Spleen (tissue), 11 donors: Measurements from ENCODE around the gene CYB561D1. TPM values are rescaled to one million over a fixed set of nuclear protein-coding genes. Genes with fewer than 3 reads are reported as not detected.

ENCODE experiments used
- DNase-seq: peaks from one replicate; pipeline ENCODE4 v3.0.0-alpha.2; 2020
- H3K27ac ChIP-seq, 8 donors: fragments of 200-600 bp; sonication (generic) in 7 of 8; 1 replicate in 4 of 8; 2 replicates in 4 of 8; pipeline versions ENCODE4 v1.5.0 to v1.8.0; 2016 to 2021; ENCODE audit warnings: inconsistent platforms in 4 of 8, mild to moderate bottlenecking in 4 of 8, moderate library complexity in 1 of 8
- H3K27me3 ChIP-seq, 7 donors: fragments of 200-600 bp; sonication (generic) in 6 of 7; replicated peaks in 1 of 7; 1 replicate in 4 of 7; 2 replicates in 3 of 7; pipeline versions ENCODE4 v1.5.0 to v1.8.0; 2016 to 2021; ENCODE audit warnings: inconsistent platforms in 3 of 7, mild to moderate bottlenecking in 1 of 7
- H3K36me3 ChIP-seq, 6 donors: fragments of 200-600 bp; sonication (generic) in 5 of 6; 1 replicate in 4 of 6; 2 replicates in 2 of 6; pipeline versions ENCODE4 v1.5.0 to v1.8.0; 2016 to 2021; ENCODE audit warnings: inconsistent platforms in 2 of 6
- H3K4me1 ChIP-seq, 6 donors: fragments of 200-600 bp; sonication (generic) in 5 of 6; 1 replicate in 3 of 6; 2 replicates in 3 of 6; pipeline versions ENCODE4 v1.5.0 to v1.8.0; 2016 to 2021; ENCODE audit warnings: inconsistent platforms in 3 of 6
- H3K4me3 ChIP-seq, 8 donors: fragments of 200-600 bp; sonication (generic) in 7 of 8; 1 replicate in 4 of 8; 2 replicates in 4 of 8; pipeline versions ENCODE4 v1.5.0 to v1.8.0; 2016 to 2021; ENCODE audit warnings: inconsistent platforms in 4 of 8, mild to moderate bottlenecking in 4 of 8, moderate library complexity in 2 of 8
- H3K9me3 ChIP-seq, 8 donors: fragments of 200-600 bp; sonication (generic) in 7 of 8; 1 replicate in 4 of 8; 2 replicates in 4 of 8; pipeline versions ENCODE4 v1.5.0 to v1.8.0; 2016 to 2021; ENCODE audit warnings: inconsistent platforms in 4 of 8
- CTCF ChIP-seq, 11 experiments: fragments of 200-600 bp in 7 of 11; fragments of 450-650 bp in 4 of 11; sonication (generic) in 4 of 11; IDR thresholded peaks in 8 of 11; conservative IDR thresholded peaks in 3 of 11; 1 replicate in 7 of 11; 2 replicates in 4 of 11; pipeline versions ENCODE4 v1.4.0 to v1.8.0; 2016 to 2021; ENCODE audit warnings: antibody characterized with exemption in 11 of 11, inconsistent platforms in 4 of 11, mild to moderate bottlenecking in 1 of 11
- POLR2A ChIP-seq, 3 donors: fragments of 450-650 bp; IDR thresholded peaks; one replicate each; pipeline ENCODE4 v1.5.1; 2017; ENCODE audit warnings: antibody characterized with exemption in 3 of 3, mild to moderate bottlenecking in 1 of 3
- POLR2AphosphoS5 ChIP-seq, 3 donors: sonication (generic); formaldehyde crosslinking; IDR thresholded peaks; one replicate each; pipeline ENCODE4 v1.5.1; 2017; ENCODE audit warnings: antibody characterized with exemption in 3 of 3
- WGBS, 5 donors: extraction: QIAGEN DNeasy Blood & Tissue Kit in 3 of 5; methylation state at CpG; one replicate each; pipeline versions ENCODE4 v1.1.5 to v1.1.7; 2013 to 2018; 5-methylcytosine and 5-hydroxymethylcytosine counted together
- intact Hi-C: fragments of 100-400 bp; cut with DNase I; formaldehyde crosslinking; loops from one replicate; pipeline ENCODE4 v1.15.0; 2023; ENCODE audit warnings: low total_unique reads
- polyA plus RNA-seq, 3 donors: library from polyadenylated mRNA; stranded (reverse); fragments of 200-250 nt; gene quantifications; one replicate each; pipeline ENCODE4 v1.2.1, GENCODE V29; 2013
- total RNA-seq, 7 donors: library from RNA; depleted of rRNA in 3 of 7; stranded (reverse); fragments of >200 nt in 3 of 7; fragmentation: NEBNext Ultra II Directional in 4 of 7; extraction: Animal tissue kit (Norgen Biotek cat#: 25700) in 4 of 7; gene quantifications; one replicate each; pipeline versions ENCODE4 v1.1.0 to v1.2.1, GENCODE V29; 2016 to 2021
- donor health status: healthy with polysubstance abuse.
- donor health status: DM: no; HTN: no; CAD: no; lungs with moderate emphysema.
- donor health status: DM: no; HTN: no; CAD: no.
- donor health status: Bipolar disorder and iron deficiency.
- donor health status: healthy.
- donor health status: DM: no; HTN: no; CAD: no.
- donor health status: DM: yes; HTN: yes; CAD: no.

The CYB561D1 gene
- total and polyA plus RNA-seq, 10 donors = 4.5 to 17.6 (median 11.9) TPM

DNA sequence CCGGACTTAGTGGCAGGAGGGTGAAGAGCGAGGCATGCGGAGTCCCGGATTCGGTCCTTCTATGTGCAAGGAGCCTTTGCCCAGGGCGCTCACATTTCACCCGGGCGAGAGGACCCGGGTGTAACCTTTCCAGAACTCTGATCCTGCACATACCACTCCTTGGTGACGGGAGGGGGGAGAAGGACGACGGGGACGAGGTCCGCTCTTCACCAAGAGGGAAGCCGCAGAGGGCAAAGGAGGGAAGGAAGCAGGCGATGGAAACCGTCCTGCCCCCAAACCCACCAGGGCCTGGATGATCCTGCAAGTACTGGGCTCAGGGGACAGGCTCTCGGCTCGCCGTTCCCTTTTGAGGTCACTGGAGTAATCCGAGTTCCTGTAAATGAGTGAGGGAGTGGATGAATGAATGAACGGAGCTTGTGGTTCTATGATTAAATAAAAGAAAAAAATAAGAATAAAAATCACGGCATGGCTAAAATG, 26.6 kb upstream of the CYB561D1 start:
- Histone ChIP-seq H3K36me3 (no peaks in the 10 kb centered on the region), H3K27ac (no peak overlapping the region), H3K4me1 (peaks cover 0 to 25% (median 17%) of the 10 kb centered on the region in 6 donors), H3K9me3 (no peaks in the 10 kb centered on the region), H3K27me3 (peaks cover 0 to 100% (median 37%) of the 10 kb centered on the region in 7 donors), H3K4me3 (peak overlapping the region; percentile 48 to 80 (median 57))
- DNase-seq = no peak
- intact Hi-C loops = no loop called here
- WGBS, 5 donors = 9 to 18% (median 14%) methylated on average over 18 to 23 of the region's 23 CpGs
- TF ChIP-seq POLR2A (IDR thresholded peaks at IDR 0.05) = no peak
- TF ChIP-seq POLR2AphosphoS5 (IDR thresholded peaks at IDR 0.05) = no peak
- no peak for TF ChIP-seq CTCF (IDR thresholded peaks at IDR 0.05 in 8 of 11, conservative IDR thresholded peaks at IDR 0.05 in 3 of 11)

DNA sequence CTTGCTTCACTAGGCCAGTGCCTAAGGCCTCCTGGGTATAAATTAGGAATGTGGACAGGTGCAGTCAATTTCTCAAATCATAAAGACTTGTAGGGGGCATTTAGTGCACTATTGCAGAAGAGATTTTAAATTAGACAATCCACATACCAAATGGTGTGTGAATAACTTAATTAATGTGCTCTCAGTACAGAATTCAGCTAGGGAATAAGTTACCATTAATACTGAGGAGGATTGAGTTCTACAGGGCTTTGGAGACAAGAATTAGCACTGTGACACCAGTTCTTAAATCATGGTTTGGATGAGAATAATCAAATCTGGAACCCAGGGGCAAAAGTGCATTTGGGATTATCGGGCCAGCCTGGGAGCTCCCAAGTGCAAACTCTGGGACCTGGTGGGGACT, 25.8 kb upstream of the CYB561D1 start:
- TF ChIP-seq POLR2AphosphoS5 (IDR thresholded peaks at IDR 0.05) = no peak
- no peak for TF ChIP-seq CTCF (IDR thresholded peaks at IDR 0.05 in 8 of 11, conservative IDR thresholded peaks at IDR 0.05 in 3 of 11)
- TF ChIP-seq POLR2A (IDR thresholded peaks at IDR 0.05) = no peak
- H3K27me3 ChIP-seq = peaks cover 0 to 99% (median 37%) of the 10 kb centered on the region in 7 donors
- peaks cover 0 to 25% (median 17%) of the 10 kb centered on the region in 6 donors for H3K4me1 ChIP-seq
- intact Hi-C loops = no loop called here
- 90 to 100% (median 97%) methylated on average over 1 of the region's 1 CpG for WGBS, 5 donors
- H3K36me3 ChIP-seq = no peaks in the 10 kb centered on the region
- DNase-seq = no peak
- no peaks in the 10 kb centered on the region for H3K9me3 ChIP-seq
- no peak overlapping the region for H3K27ac ChIP-seq
- H3K4me3 ChIP-seq = no peak overlapping the region

- DNase-seq = no peak
- intact Hi-C loops = no loop called here
- Histone ChIP-seq H3K4me1 (peaks cover 0 to 25% (median 17%) of the 10 kb centered on the region in 6 donors), H3K27ac (no peak overlapping the region), H3K9me3 (no peaks in the 10 kb centered on the region), H3K27me3 (peaks cover 0 to 95% (median 37%) of the 10 kb centered on the region in 7 donors), H3K4me3 (no peak overlapping the region), H3K36me3 (no peaks in the 10 kb centered on the region)
- TF ChIP-seq POLR2A (IDR thresholded peaks at IDR 0.05) (no peak), CTCF (IDR thresholded peaks at IDR 0.05 in 8 of 11, conservative IDR thresholded peaks at IDR 0.05 in 3 of 11) (no peak), POLR2AphosphoS5 (IDR thresholded peaks at IDR 0.05) (no peak)
- WGBS, 5 donors = 11 to 30% (median 19%) methylated on average over 2 of the region's 2 CpGs
Observed at GRCh38 chr1:109468903-109469302, 25.0 kb upstream of the CYB561D1 start.

- Histone ChIP-seq H3K4me1 (peaks cover 0 to 22% (median 17%) of the 10 kb centered on the region in 6 donors), H3K27me3 (peaks cover 0 to 81% (median 29%) of the 10 kb centered on the region in 7 donors), H3K9me3 (no peaks in the 10 kb centered on the region), H3K4me3 (no peak overlapping the region), H3K36me3 (no peaks in the 10 kb centered on the region), H3K27ac (no peak overlapping the region)
- TF ChIP-seq POLR2AphosphoS5 (IDR thresholded peaks at IDR 0.05) = no peak
- no peak for TF ChIP-seq POLR2A (IDR thresholded peaks at IDR 0.05)
- TF ChIP-seq CTCF (IDR thresholded peaks at IDR 0.05 in 8 of 11, conservative IDR thresholded peaks at IDR 0.05 in 3 of 11) = no peak
- no peak for DNase-seq
- intact Hi-C loops = no loop called here
- WGBS, 5 donors = 55 to 69% (median 64%) methylated on average over 6 of the region's 6 CpGs
Observed at GRCh38 chr1:109470245-109470644, 23.6 kb upstream of the CYB561D1 start.
